Measurements from ENCODE around the gene EFCAB12.

Gene EFCAB12

GRCh38 chr3:129353589-129353941, 74.9 kb downstream of the EFCAB12 start:
- Mint-ChIP-seq H3K27ac (no peak overlapping the region), H3K27me3 (ENCODE audit: low read depth) (peaks cover 15% of the 10 kb centered on the region), H3K4me1 (peaks cover 5% of the 10 kb centered on the region), H3K9me3 (no peaks in the 10 kb centered on the region), H3K4me3 (no peak overlapping the region), H3K36me3 (ENCODE audit: low read depth) (no peaks in the 10 kb centered on the region)
- TF ChIP-seq CTCF (IDR thresholded peaks at IDR 0.05; ENCODE audit: unreplicated experiment in 3 of 3) = no peak

GRCh38 chr3:129352650-129353588, 75.5 kb downstream of the EFCAB12 start:
- peaks cover 15% of the 10 kb centered on the region for H3K27me3 Mint-ChIP-seq (ENCODE audit: low read depth)
- H3K9me3 Mint-ChIP-seq = no peaks in the 10 kb centered on the region
- H3K4me3 Mint-ChIP-seq = peak overlapping the region in 1 of 3 experiments; percentile 23
- no peak overlapping the region for H3K27ac Mint-ChIP-seq
- H3K36me3 Mint-ChIP-seq (ENCODE audit: low read depth) = no peaks in the 10 kb centered on the region
- peaks cover 5% of the 10 kb centered on the region for H3K4me1 Mint-ChIP-seq
- no peak for TF ChIP-seq CTCF (IDR thresholded peaks at IDR 0.05; ENCODE audit: unreplicated experiment in 3 of 3)

- H3K27me3 Mint-ChIP-seq (ENCODE audit: low read depth) = peaks cover 11% of the 10 kb centered on the region
- H3K9me3 Mint-ChIP-seq = no peaks in the 10 kb centered on the region
- no peak overlapping the region for H3K27ac Mint-ChIP-seq
- no peak for TF ChIP-seq CTCF (IDR thresholded peaks at IDR 0.05; ENCODE audit: unreplicated experiment in 3 of 3)
- H3K4me3 Mint-ChIP-seq = no peak overlapping the region
- peaks cover 6% of the 10 kb centered on the region for H3K4me1 Mint-ChIP-seq
- H3K36me3 Mint-ChIP-seq (ENCODE audit: low read depth) = no peaks in the 10 kb centered on the region
These were observed 76.4 kb downstream of the EFCAB12 start for GRCh38 chr3:129352045-129352444.
